GM11168 (cell line): ENCODE data around the gene CEP170.
"Not testable (repeated sequence)": the region's sequence is repeated elsewhere in the genome, so short reads cannot be mapped to it uniquely, and the experiment has no call there.

Source experiments
- in situ Hi-C: fragments of 300-500 bp; cut with MboI; formaldehyde crosslinking; loops from one replicate; pipeline ENCODE4 v1.12.0; 2022; ENCODE audit warnings: low sequenced_read_pairs; ENCODE audit not compliant: unreplicated experiment

The CEP170 gene

DNA sequence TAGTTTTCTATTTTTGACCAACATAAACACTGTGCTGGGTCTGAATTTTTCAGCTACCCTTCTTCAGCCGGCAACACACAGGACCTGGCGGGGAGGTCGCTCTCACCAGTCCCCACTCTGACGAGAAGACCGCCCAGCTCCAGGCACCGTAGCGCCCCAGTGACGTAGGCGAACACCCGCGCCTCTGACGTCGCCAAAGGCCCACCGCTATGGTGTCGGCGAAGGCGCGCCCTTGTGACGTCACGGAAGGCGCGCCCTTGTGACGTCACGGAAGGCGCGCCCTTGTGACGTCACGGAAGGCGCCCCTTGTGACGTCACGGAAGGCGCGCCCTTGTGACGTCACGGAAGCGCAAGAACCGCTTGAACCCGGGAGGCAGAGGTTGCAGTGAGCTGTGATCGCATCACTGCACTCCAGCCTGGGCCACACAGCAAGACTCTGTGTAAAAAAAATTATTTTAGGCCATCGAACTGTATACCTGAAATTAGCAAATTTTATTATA is 153.5 kb downstream of the CEP170 start:
- in situ Hi-C loops = not testable (repeated sequence)

- in situ Hi-C loops = not testable (repeated sequence)
Measured at GRCh38 chr1:243087368-243087767, 167.7 kb downstream of the CEP170 start.
